GM23338 (cell line): Measurements from ENCODE around the gene TAF4B. TPM values are rescaled to one million over a fixed set of nuclear protein-coding genes. Genes with fewer than 3 reads are reported as not detected.
"Not testable (repeated sequence)": the region's sequence is repeated elsewhere in the genome, so short reads cannot be mapped to it uniquely, and the experiment has no call there.

Source experiments
- ATAC-seq: fragments of 200-7000 bp; cut with Tn5 transposase; 3 replicates; pipeline ENCODE4 v1.9.1; 2020
- DNase-seq: peaks from one replicate; pipeline ENCODE4 v3.0.0-alpha.2; 2015; ENCODE audit warnings: low spot score
- H2AFZ ChIP-seq: fragments of 200-600 bp; sonication (generic); 2 replicates; pipeline ENCODE4 v1.8.0; 2016; ENCODE audit warnings: antibody characterized with exemption, mild to moderate bottlenecking, moderate library complexity
- H3F3A ChIP-seq: fragments of 200-600 bp; sonication (generic); replicated peaks from 2 replicates; pipeline ENCODE4 v1.8.0; 2017; ENCODE audit warnings: antibody characterized with exemption, mixed run types, low read depth
- H3K27ac ChIP-seq: fragments of 200-600 bp; sonication (generic); 2 replicates; pipeline ENCODE4 v1.6.1; 2016; ENCODE audit warnings: low read depth
- H3K27me3 ChIP-seq: fragments of 200-600 bp; sonication (generic); 2 replicates; pipeline ENCODE4 v1.8.0; 2016; ENCODE audit warnings: mild to moderate bottlenecking, mixed run types, moderate library complexity; ENCODE audit not compliant: insufficient read depth
- H3K36me3 ChIP-seq: fragments of 200-600 bp; sonication (generic); 2 replicates; pipeline ENCODE4 v1.8.0; 2016; ENCODE audit warnings: mild to moderate bottlenecking; ENCODE audit not compliant: insufficient read depth
- H3K4me1 ChIP-seq: fragments of 200-600 bp; sonication (generic); 2 replicates; pipeline ENCODE4 v1.8.0; 2016; ENCODE audit warnings: mild to moderate bottlenecking, moderate library complexity; ENCODE audit not compliant: insufficient read depth
- H3K4me2 ChIP-seq: fragments of 200-600 bp; sonication (generic); 2 replicates; pipeline ENCODE4 v1.7.1; 2017; ENCODE audit warnings: mixed run types
- H3K4me3 ChIP-seq: fragments of 200-600 bp; sonication (generic); 2 replicates; pipeline ENCODE4 v1.6.1; 2016; ENCODE audit warnings: mixed run types
- H3K79me2 ChIP-seq: fragments of 200-600 bp; sonication (generic); replicated peaks from 2 replicates; pipeline ENCODE4 v1.8.0; 2017; ENCODE audit warnings: mild to moderate bottlenecking; ENCODE audit not compliant: insufficient read depth
- H3K9me2 ChIP-seq: fragments of 200-600 bp; sonication (generic); 2 replicates; pipeline ENCODE4 v1.8.0; 2017; ENCODE audit not compliant: insufficient read depth
- H4K20me1 ChIP-seq: fragments of 200-600 bp; sonication (generic); replicated peaks from 2 replicates; pipeline ENCODE4 v1.8.0; 2017; ENCODE audit warnings: mild to moderate bottlenecking; ENCODE audit not compliant: insufficient read depth
- H3K27ac Mint-ChIP-seq: 2 replicates; pipeline ENCODE4 v1.8.0; 2020; ENCODE audit warnings: inconsistent platforms, mild to moderate bottlenecking, moderate library complexity, mixed read lengths
- H3K27me3 Mint-ChIP-seq: 3 replicates; pipeline ENCODE4 v1.8.0; 2022; ENCODE audit warnings: low read depth, mild to moderate bottlenecking, moderate library complexity, mixed read lengths, inconsistent platforms; ENCODE audit not compliant: insufficient read depth, poor library complexity
- H3K36me3 Mint-ChIP-seq: 3 replicates; pipeline ENCODE4 v1.8.0; 2021; ENCODE audit warnings: low read depth, mild to moderate bottlenecking, inconsistent platforms, moderate library complexity, mixed read lengths
- H3K4me1 Mint-ChIP-seq: 3 replicates; pipeline ENCODE4 v1.8.0; 2020; ENCODE audit warnings: mild to moderate bottlenecking, inconsistent platforms, mixed read lengths
- H3K4me3 Mint-ChIP-seq: 3 replicates; pipeline ENCODE4 v1.8.0; 2021; ENCODE audit warnings: moderate library complexity, mild to moderate bottlenecking, inconsistent platforms, mixed read lengths
- H3K9me3 Mint-ChIP-seq: 3 replicates; pipeline ENCODE4 v1.8.0; 2020; ENCODE audit warnings: moderate library complexity, mild to moderate bottlenecking, inconsistent platforms, mixed read lengths
- CTCF ChIP-seq, 2 experiments: fragments of 200-600 bp in 1 of 2; sonication (generic) in 1 of 2; conservative IDR thresholded peaks; 2 replicates each; pipeline versions ENCODE4 v1.5.1 to v1.6.1; 2016 to 2017; ENCODE audit warnings: antibody characterized with exemption in 2 of 2, low read depth in 2 of 2, mild to moderate bottlenecking in 2 of 2, moderate library complexity in 1 of 2
- ETS1 ChIP-seq: IDR thresholded peaks from 2 replicates; pipeline ENCODE4 v1.6.1; 2016; ENCODE audit warnings: antibody characterized with exemption
- EZH2 ChIP-seq: fragments of 200-600 bp; sonication (generic); IDR thresholded peaks from one replicate; pipeline ENCODE4 v1.8.0; 2017; ENCODE audit warnings: antibody characterized with exemption, mild to moderate bottlenecking, low read depth; ENCODE audit not compliant: unreplicated experiment
- JUNB ChIP-seq: IDR thresholded peaks from one replicate; pipeline ENCODE4 v1.6.1; 2016; ENCODE audit warnings: antibody characterized with exemption; ENCODE audit not compliant: unreplicated experiment
- NANOG ChIP-seq: IDR thresholded peaks from 2 replicates; pipeline ENCODE4 v1.6.1; 2016; ENCODE audit warnings: antibody characterized with exemption, borderline replicate concordance
- POLR2AphosphoS5 ChIP-seq: IDR thresholded peaks from 2 replicates; pipeline ENCODE4 v1.6.1; 2016; ENCODE audit warnings: antibody characterized with exemption, low read depth
- REST ChIP-seq: IDR thresholded peaks from one replicate; pipeline ENCODE4 v1.6.1; 2018; ENCODE audit warnings: antibody characterized with exemption; ENCODE audit not compliant: unreplicated experiment
- STAT1 ChIP-seq: IDR thresholded peaks from one replicate; pipeline ENCODE4 v1.6.1; 2016; ENCODE audit warnings: antibody characterized with exemption; ENCODE audit not compliant: unreplicated experiment
- ZNF331 ChIP-seq: fragments of 250-450 bp; sonication (Bioruptor Pico); IDR thresholded peaks from 2 replicates; pipeline ENCODE4 v1.5.0; 2020; ENCODE audit warnings: low read depth, mild to moderate bottlenecking, moderate library complexity
- polyA plus RNA-seq: library from polyadenylated mRNA; unstranded; fragments of >200 nt; fragmentation: Nextera tagmentation; extraction: Ambion mirVana; gene quantifications from 2 replicates; pipeline ENCODE4 v1.2.1, GENCODE V29; 2016
- total RNA-seq: library from RNA; depleted of rRNA; stranded (reverse); fragments of >200 nt; shearing (Covaris generic); gene quantifications from 2 replicates; pipeline ENCODE4 v1.2.3, GENCODE V29; 2014

TAF4B gene
- total and polyA plus RNA-seq, 2 experiments from 2014 or later, result 9.4 to 27.3 TPM

GRCh38 chr18:26238718-26239117 lies 12.5 kb downstream of the TAF4B start:
- H3K27me3 ChIP-seq, H4K20me1 ChIP-seq, H3K27me3 Mint-ChIP-seq, ATAC-seq, H3K4me3 ChIP-seq, H3K27ac ChIP-seq, H3F3A ChIP-seq, H3K27ac Mint-ChIP-seq, H3K4me3 Mint-ChIP-seq, DNase-seq, H2AFZ ChIP-seq, H3K36me3 ChIP-seq, H3K9me2 ChIP-seq, H3K4me2 ChIP-seq: not testable (repeated sequence)
- Mint-ChIP-seq H3K9me3 (peaks cover 50% of the 10 kb centered on the region), H3K4me1 (peaks cover 41% of the 10 kb centered on the region), H3K36me3 (peaks cover 67% of the 10 kb centered on the region)
- peaks cover 32% of the 10 kb centered on the region for H3K4me1 ChIP-seq
- peaks cover 100% of the 10 kb centered on the region for H3K79me2 ChIP-seq

- not testable (repeated sequence) for H3K4me3 Mint-ChIP-seq, H3K27me3 ChIP-seq, H3K9me2 ChIP-seq, H3K4me1 ChIP-seq, H3F3A ChIP-seq, H3K27ac ChIP-seq, ATAC-seq, H2AFZ ChIP-seq, H3K4me2 ChIP-seq, H4K20me1 ChIP-seq, H3K4me1 Mint-ChIP-seq, H3K27ac Mint-ChIP-seq, H3K36me3 ChIP-seq, H3K4me3 ChIP-seq, DNase-seq, H3K27me3 Mint-ChIP-seq
- peaks cover 100% of the 10 kb centered on the region for H3K79me2 ChIP-seq
- Mint-ChIP-seq H3K9me3 (peaks cover 75% of the 10 kb centered on the region), H3K36me3 (peaks cover 79% of the 10 kb centered on the region)
Observed at GRCh38 chr18:26242392-26242791, 16.1 kb downstream of the TAF4B start.

- peaks cover 87% of the 10 kb centered on the region for H3K79me2 ChIP-seq
- ATAC-seq, H3K4me1 ChIP-seq, H4K20me1 ChIP-seq, H3K27ac Mint-ChIP-seq, H3K9me2 ChIP-seq, H3K27me3 Mint-ChIP-seq, H3K4me1 Mint-ChIP-seq, H2AFZ ChIP-seq, DNase-seq, H3K4me3 Mint-ChIP-seq, H3K27me3 ChIP-seq, H3K36me3 ChIP-seq, H3K4me2 ChIP-seq, H3K27ac ChIP-seq, H3F3A ChIP-seq, H3K4me3 ChIP-seq: not testable (repeated sequence)
- H3K36me3 Mint-ChIP-seq, result peaks cover 60% of the 10 kb centered on the region
- peaks cover 58% of the 10 kb centered on the region for H3K9me3 Mint-ChIP-seq
Observed at GRCh38 chr18:26245434-26245833, 19.2 kb downstream of the TAF4B start.

GRCh38 chr18:26252411-26252810 lies 26.2 kb downstream of the TAF4B start:
- Mint-ChIP-seq H3K36me3 (no peaks in the 10 kb centered on the region), H3K9me3 (no peaks in the 10 kb centered on the region), H3K4me3 (no peak overlapping the region), H3K27me3 (peaks cover 1% of the 10 kb centered on the region), H3K4me1 (peaks cover 16% of the 10 kb centered on the region; the same call in 2 of the 3 replicates), H3K27ac (no peak overlapping the region)
- no peak for ATAC-seq
- DNase-seq, result no peak
- Histone ChIP-seq H2AFZ (no peak overlapping the region), H3K27ac (no peak overlapping the region), H3F3A (no peaks in the 10 kb centered on the region), H3K4me3 (no peak overlapping the region), H3K9me2 (no peaks in the 10 kb centered on the region), H3K27me3 (no peaks in the 10 kb centered on the region), H4K20me1 (peaks cover 8% of the 10 kb centered on the region), H3K4me2 (no peak overlapping the region), H3K36me3 (no peaks in the 10 kb centered on the region), H3K4me1 (no peaks in the 10 kb centered on the region), H3K79me2 (peaks cover 82% of the 10 kb centered on the region)
- TF ChIP-seq NANOG, result no peak
- no peak for TF ChIP-seq EZH2
- TF ChIP-seq REST, result no peak
- TF ChIP-seq JUNB, result no peak
- no peak for TF ChIP-seq ZNF331 (CRISPR knock-in tag)
- TF ChIP-seq POLR2AphosphoS5, result no peak
- TF ChIP-seq CTCF (conservative IDR thresholded peaks at IDR 0.05; ENCODE audit: low read depth in 2 of 2), result no peak
- TF ChIP-seq STAT1, result no peak
- TF ChIP-seq ETS1, result no peak
